ENCODE data around the gene SLC5A10. TPM values are rescaled to one million over a fixed set of nuclear protein-coding genes. Genes with fewer than 3 reads are reported as not detected.

The SLC5A10 gene
- total RNA-seq, 1 experiment from 2014 or later: 0.17 TPM

GRCh38 chr17:19000531-19001325, 48.8 kb downstream of the SLC5A10 start:
- H3K79me2 ChIP-seq (ENCODE audit: low read depth): peaks cover 77% of the 10 kb centered on the region
- H3K4me2 ChIP-seq: peak overlapping the region; percentile 98; the same call in 1 of the 2 replicates
- no peak overlapping the region for H3K27ac ChIP-seq

DNA sequence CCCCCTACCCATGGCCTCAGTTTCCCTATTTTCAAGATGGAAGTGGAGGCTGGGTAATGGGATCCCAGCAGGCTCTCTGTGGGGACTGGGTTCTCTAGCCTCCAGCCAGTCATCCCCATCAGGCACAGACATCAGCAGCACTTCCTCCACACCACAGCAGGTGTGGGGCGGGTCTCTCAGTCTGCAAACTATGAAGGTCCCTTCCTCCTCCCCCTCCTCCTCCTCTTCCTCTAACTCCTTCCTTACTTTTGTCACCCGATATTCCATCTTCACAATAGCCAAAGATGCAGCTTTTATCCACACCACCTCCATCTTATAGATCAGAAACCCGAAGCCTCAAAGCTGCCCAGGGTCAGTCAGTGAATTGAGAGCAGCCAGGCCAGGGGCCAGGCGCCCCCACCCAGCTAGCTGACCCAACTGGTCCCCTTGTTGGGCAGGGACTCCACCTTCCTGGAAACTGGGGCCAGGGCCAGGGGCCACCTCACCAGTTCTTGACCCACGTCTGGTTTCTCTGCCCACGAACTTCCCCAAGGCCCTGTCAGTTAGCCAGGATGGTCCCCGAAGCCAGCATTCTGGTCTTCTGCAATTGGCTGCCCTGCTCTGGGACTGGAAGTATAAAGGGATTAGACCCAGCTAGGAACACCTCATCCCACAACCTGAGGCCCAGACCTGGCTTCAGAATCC, 50.1 kb downstream of the SLC5A10 start:
- intact Hi-C loops (cut with micrococcal nuclease; ENCODE audit: unreplicated experiment): loop anchor here (5.0 kb wide), 1 partner anchor 145 kb away; the partner anchor contains the start of gene PRPSAP2
- no TSS peak for BruUV-seq (replicated peaks)
- no peak overlapping the region for H3K27ac ChIP-seq

More at GRCh38 chr17:19000531-19001325, 48.8 kb downstream of the SLC5A10 start:
- intact Hi-C loops (cut with micrococcal nuclease; ENCODE audit: unreplicated experiment): loop anchor here (5.0 kb wide), 1 partner anchor 143 kb away; the partner anchor contains the start of gene PRPSAP2
- H3F3A ChIP-seq (ENCODE audit: insufficient read depth, low read depth): peaks cover 7% of the 10 kb centered on the region; the same call in 1 of the 2 replicates
- DNase-seq: peak in 1 of 2 experiments; percentile 67
- no peak overlapping the region for H3K4me3 ChIP-seq
- H4K20me1 ChIP-seq (ENCODE audit: insufficient read depth): peaks cover 78% of the 10 kb centered on the region
- ChIA-PET CTCF (no interaction called here), POLR2A (ENCODE audit: unreplicated experiment) (interaction anchor here (0.6 to 0.7 kb wide), 2 partner anchors 19 to 24 kb away, joined by 3 to 4 read pairs; no protein-coding TSS in a partner anchor)
- no TSS peak for BruUV-seq (replicated peaks)
- H3K27me3 ChIP-seq (ENCODE audit: insufficient read depth, low read depth): no peaks in the 10 kb centered on the region
- H3K36me3 ChIP-seq (ENCODE audit: low read depth): peaks cover 20% of the 10 kb centered on the region
- peaks cover 37% of the 10 kb centered on the region for H3K4me1 ChIP-seq (replicated peaks; ENCODE audit: insufficient read depth)
- TF ChIP-seq EZH2 (IDR thresholded peaks at IDR 0.05; ENCODE audit: low read depth): no peak
- TF ChIP-seq CTCF (conservative IDR thresholded peaks at IDR 0.05): no peak
- H3K9me3 ChIP-seq (ENCODE audit: insufficient read depth, low read depth): no peaks in the 10 kb centered on the region
- H2AFZ ChIP-seq: no peak overlapping the region
- H3K9me2 ChIP-seq (ENCODE audit: insufficient read depth): no peaks in the 10 kb centered on the region

More for the DNA sequence above, 50.1 kb downstream of the SLC5A10 start:
- Histone ChIP-seq H3K36me3 (ENCODE audit: low read depth) (peaks cover 20% of the 10 kb centered on the region; the same call in 1 of the 2 replicates), H2AFZ (no peak overlapping the region), H3K27me3 (ENCODE audit: insufficient read depth, low read depth) (no peaks in the 10 kb centered on the region), H3K4me2 (peak overlapping the region; percentile 98), H3K79me2 (ENCODE audit: low read depth) (peaks cover 64% of the 10 kb centered on the region), H3K4me1 (replicated peaks; ENCODE audit: insufficient read depth) (peaks cover 37% of the 10 kb centered on the region), H3K4me3 (peak overlapping the region; percentile 88; the same call in 1 of the 2 replicates), H4K20me1 (ENCODE audit: insufficient read depth) (peaks cover 67% of the 10 kb centered on the region), H3F3A (ENCODE audit: insufficient read depth, low read depth) (peaks cover 13% of the 10 kb centered on the region; the same call in 1 of the 2 replicates), H3K9me2 (ENCODE audit: insufficient read depth) (no peaks in the 10 kb centered on the region), H3K9me3 (ENCODE audit: insufficient read depth, low read depth) (no peaks in the 10 kb centered on the region)
- ChIA-PET CTCF (interaction anchor here (0.5 kb wide), 1 partner anchor 9 kb away, joined by 6 read pairs; no protein-coding TSS in a partner anchor), POLR2A (ENCODE audit: unreplicated experiment) (no interaction called here)
- no peak for TF ChIP-seq EZH2 (IDR thresholded peaks at IDR 0.05; ENCODE audit: low read depth)
- no peak for TF ChIP-seq CTCF (conservative IDR thresholded peaks at IDR 0.05)
- no peak for DNase-seq
